C4-2B (cell line): ENCODE results near the gene PRPF38A.
A peak's percentile ranks its signal among the peaks of the same experiment; 100 is the strongest.

ENCODE experiments used
- H3K27ac ChIP-seq: fragments of 450-650 bp; 2 replicates; pipeline ENCODE4 v1.5.1; 2017
- ZFX ChIP-seq: fragments of 450-650 bp; IDR thresholded peaks from 2 replicates; pipeline ENCODE4 v1.6.1; 2017
- TF ChIP-seq, protein P1 (sequence below): fragments of 450-650 bp; conservative IDR thresholded peaks from 2 replicates; pipeline ENCODE4 v1.5.1; 2017; ENCODE audit warnings: mild to moderate bottlenecking

Gene PRPF38A

DNA sequence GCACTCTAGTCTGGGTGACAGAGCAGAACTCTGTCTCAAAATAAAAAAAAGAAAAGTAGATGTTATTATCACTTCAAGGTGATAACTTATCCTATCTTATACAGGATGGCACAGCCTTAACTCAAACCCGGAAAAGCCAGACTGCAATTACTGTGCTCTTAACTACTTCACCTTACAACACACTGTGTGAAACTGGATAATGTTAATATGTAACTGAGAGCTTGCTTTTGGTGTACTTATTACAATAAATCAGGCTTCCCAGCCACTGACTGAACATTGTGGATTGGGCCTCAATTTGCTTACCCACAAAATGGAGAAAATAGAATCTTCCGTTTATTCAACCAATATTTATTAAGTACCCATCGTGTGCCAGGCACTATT, 1.6 kb upstream of the PRPF38A start:
- TF ChIP-seq, protein P1, sequence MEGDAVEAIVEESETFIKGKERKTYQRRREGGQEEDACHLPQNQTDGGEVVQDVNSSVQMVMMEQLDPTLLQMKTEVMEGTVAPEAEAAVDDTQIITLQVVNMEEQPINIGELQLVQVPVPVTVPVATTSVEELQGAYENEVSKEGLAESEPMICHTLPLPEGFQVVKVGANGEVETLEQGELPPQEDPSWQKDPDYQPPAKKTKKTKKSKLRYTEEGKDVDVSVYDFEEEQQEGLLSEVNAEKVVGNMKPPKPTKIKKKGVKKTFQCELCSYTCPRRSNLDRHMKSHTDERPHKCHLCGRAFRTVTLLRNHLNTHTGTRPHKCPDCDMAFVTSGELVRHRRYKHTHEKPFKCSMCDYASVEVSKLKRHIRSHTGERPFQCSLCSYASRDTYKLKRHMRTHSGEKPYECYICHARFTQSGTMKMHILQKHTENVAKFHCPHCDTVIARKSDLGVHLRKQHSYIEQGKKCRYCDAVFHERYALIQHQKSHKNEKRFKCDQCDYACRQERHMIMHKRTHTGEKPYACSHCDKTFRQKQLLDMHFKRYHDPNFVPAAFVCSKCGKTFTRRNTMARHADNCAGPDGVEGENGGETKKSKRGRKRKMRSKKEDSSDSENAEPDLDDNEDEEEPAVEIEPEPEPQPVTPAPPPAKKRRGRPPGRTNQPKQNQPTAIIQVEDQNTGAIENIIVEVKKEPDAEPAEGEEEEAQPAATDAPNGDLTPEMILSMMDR: no peak
- no peak for TF ChIP-seq ZFX
- 0 out of 2 replicates have a peak overlapping the region, but pooled peaks have one; percentile 12 for H3K27ac ChIP-seq

DNA sequence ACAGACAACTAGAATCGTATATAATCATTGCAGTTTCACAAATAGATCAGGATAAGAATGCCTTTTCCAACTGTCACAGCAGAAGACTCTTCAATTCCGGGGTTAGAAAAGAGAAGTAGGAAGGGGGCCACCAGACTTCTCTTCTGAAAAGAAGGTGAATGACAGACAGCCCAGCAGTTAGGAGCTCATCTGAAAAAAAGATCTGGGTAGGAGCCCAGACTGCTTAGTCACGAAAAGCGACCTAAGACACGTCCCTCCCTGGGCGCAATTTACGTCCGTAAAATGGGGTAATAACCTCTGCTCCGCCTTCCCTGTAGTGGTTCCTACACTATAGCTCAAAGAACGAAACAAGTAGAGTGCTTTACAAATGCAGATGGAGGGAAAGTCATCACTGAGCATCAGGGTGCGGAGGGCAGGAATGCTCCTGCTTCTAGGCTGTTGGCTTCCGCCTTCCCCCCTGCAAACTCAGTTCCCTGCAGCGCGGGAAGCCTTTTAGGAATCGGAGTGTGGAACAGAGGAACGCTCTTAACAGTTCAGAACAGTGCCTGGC, 761 bp upstream of the PRPF38A start:
- TF ChIP-seq, protein P1: no peak
- no peak for TF ChIP-seq ZFX
- H3K27ac ChIP-seq: peak overlapping the region; percentile 95

GRCh38 chr1:52404975-52405338, 555 bp downstream of the PRPF38A start:
- TF ChIP-seq, protein P1: peak; percentile 57
- no peak for TF ChIP-seq ZFX
- peak overlapping the region; percentile 95 for H3K27ac ChIP-seq

DNA sequence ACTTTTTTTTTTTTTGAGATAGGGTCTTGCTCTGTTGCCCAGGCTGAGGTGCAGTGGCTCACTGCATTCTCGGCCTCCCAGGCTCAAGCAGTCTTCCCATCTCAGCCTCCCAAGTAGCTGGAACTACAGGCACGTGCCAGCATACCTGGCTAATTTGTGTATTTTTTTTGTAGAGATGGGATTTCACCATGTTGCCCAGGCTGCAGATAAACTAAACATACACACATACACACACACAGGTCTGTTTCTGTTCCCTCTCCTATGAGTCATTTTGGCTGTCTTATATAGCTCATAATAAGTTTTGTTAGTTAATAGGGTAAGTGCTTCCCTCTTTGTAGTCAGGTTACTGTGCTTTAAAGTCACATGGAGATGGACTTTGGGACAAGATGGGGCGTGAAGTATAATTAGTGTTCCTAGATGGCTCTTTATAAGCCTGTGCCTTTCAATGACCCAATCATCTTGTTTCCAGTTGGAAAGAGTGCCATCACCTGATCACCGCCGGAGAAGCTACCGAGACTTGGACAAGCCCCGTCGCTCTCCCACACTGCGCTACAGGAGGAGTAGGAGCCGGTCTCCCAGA, 9.1 kb downstream of the PRPF38A start:
- TF ChIP-seq, protein P1: no peak
- TF ChIP-seq ZFX: no peak
- no peak overlapping the region for H3K27ac ChIP-seq

DNA sequence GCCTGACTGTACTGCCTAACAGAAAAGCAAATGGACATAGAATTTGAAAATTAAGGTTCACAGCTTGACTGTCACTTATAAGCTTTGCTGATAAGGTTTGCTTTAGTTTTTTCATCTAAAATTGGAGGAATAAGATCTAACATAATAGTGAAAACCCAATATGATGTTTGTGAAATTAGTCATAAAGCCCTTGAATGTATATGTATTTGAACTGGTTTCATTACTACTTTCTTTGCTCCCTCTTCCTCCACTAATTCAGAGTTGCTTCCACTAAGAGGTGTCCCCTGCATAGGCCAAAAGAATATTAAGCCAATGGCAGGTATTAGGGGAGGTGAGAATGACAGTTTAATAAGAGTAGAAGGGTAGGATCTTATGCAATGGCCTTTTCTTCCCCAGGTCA, 10.5 kb downstream of the PRPF38A start:
- no peak overlapping the region for H3K27ac ChIP-seq
- TF ChIP-seq ZFX: no peak
- TF ChIP-seq, protein P1: no peak

GRCh38 chr1:52416811-52417210, 12.4 kb downstream of the PRPF38A start:
- H3K27ac ChIP-seq: no peak overlapping the region
- TF ChIP-seq ZFX: no peak
- TF ChIP-seq, protein P1: no peak

- TF ChIP-seq, protein P1: no peak
- TF ChIP-seq ZFX: no peak
- no peak overlapping the region for H3K27ac ChIP-seq
These were observed 16.3 kb downstream of the PRPF38A start for GRCh38 chr1:52420713-52421112.
